Measurements from ENCODE around the gene RHOF. TPM values are rescaled to one million over a fixed set of nuclear protein-coding genes. Genes with fewer than 3 reads are reported as not detected.

Gene RHOF
- polyA plus RNA-seq, 1 of the 3 experiments (the other 2 are of a cell fraction): 5.0 TPM

DNA sequence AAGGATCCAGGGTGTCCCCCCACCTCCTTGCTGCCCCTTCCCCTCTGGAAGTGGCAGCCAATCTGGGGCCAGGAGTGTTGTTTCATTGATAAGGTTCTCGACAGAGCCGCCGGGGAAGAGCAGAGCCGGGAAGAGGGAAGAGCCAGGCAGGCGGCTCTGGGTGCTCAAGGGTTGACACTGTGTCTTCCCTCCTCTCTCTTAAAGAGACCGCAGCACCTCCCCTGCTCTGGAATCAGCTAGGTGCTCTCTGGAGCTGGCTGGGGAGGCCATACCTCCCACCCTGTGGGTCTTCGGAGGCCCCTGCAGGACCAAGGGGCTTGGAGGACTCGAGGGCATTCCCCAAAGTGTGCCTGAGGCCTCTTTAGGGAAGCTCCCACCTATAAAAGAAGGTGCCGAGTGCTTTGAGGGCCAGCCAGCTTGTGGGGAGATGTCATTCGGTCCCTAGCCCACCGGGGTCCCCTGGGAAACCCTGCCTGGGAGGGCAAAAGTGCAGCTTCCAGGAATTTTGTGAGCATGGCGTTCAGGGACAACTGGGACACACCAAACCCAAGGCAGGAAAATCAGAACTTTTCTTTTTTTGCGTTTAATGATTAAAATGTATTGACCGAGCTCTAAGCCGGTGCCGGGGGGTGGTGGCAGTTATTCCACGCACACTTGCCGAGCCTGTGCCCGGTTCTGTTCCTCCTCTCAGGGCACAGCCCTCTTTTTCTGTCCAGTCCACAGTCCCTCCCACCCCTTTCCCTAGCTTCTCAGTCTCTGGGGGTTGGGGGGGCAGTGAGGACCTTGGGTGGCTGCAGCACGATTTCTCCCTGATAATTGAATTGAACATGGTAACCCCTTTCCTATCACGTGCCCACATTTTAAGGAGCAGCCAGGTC, 13.3 kb upstream of the RHOF start:
- TF ChIP-seq, protein P1, sequence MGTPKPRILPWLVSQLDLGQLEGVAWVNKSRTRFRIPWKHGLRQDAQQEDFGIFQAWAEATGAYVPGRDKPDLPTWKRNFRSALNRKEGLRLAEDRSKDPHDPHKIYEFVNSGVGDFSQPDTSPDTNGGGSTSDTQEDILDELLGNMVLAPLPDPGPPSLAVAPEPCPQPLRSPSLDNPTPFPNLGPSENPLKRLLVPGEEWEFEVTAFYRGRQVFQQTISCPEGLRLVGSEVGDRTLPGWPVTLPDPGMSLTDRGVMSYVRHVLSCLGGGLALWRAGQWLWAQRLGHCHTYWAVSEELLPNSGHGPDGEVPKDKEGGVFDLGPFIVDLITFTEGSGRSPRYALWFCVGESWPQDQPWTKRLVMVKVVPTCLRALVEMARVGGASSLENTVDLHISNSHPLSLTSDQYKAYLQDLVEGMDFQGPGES (IDR thresholded peaks at IDR 0.05; ENCODE audit: low read depth, low read length): no peak
- no peak for TF ChIP-seq GABPA (IDR thresholded peaks at IDR 0.05; ENCODE audit: low read depth)
- no peak for TF ChIP-seq EZH2phosphoT487 (IDR thresholded peaks at IDR 0.05; ENCODE audit: borderline replicate concordance, low read depth)
- TF ChIP-seq, protein P2, sequence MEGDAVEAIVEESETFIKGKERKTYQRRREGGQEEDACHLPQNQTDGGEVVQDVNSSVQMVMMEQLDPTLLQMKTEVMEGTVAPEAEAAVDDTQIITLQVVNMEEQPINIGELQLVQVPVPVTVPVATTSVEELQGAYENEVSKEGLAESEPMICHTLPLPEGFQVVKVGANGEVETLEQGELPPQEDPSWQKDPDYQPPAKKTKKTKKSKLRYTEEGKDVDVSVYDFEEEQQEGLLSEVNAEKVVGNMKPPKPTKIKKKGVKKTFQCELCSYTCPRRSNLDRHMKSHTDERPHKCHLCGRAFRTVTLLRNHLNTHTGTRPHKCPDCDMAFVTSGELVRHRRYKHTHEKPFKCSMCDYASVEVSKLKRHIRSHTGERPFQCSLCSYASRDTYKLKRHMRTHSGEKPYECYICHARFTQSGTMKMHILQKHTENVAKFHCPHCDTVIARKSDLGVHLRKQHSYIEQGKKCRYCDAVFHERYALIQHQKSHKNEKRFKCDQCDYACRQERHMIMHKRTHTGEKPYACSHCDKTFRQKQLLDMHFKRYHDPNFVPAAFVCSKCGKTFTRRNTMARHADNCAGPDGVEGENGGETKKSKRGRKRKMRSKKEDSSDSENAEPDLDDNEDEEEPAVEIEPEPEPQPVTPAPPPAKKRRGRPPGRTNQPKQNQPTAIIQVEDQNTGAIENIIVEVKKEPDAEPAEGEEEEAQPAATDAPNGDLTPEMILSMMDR (IDR thresholded peaks at IDR 0.05): no peak
- TF ChIP-seq, protein P3, sequence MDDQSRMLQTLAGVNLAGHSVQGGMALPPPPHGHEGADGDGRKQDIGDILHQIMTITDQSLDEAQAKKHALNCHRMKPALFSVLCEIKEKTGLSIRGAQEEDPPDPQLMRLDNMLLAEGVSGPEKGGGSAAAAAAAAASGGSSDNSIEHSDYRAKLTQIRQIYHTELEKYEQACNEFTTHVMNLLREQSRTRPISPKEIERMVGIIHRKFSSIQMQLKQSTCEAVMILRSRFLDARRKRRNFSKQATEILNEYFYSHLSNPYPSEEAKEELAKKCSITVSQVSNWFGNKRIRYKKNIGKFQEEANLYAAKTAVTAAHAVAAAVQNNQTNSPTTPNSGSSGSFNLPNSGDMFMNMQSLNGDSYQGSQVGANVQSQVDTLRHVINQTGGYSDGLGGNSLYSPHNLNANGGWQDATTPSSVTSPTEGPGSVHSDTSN (IDR thresholded peaks at IDR 0.05): no peak
- no peak for TF ChIP-seq POLR2AphosphoS5 (IDR thresholded peaks at IDR 0.05; ENCODE audit: low read depth, low read length)
- TF ChIP-seq RFX5 (IDR thresholded peaks at IDR 0.05; ENCODE audit: low read length): no peak
- no peak for TF ChIP-seq MEF2A (IDR thresholded peaks at IDR 0.05; ENCODE audit: borderline replicate concordance, low read depth)
- TF ChIP-seq FOXM1 (IDR thresholded peaks at IDR 0.05; ENCODE audit: low read depth): no peak
- POLR2A ChIA-PET: interaction anchor here (1.0 to 4.0 kb wide), 2 partner anchors 8 to 12 kb away, joined by 4 to 22 read pairs; partner anchors contain the start of gene RHOF
- peak overlapping the region; percentile 73 to 91 for H3K4me3 ChIP-seq (ENCODE audit: low read depth in 2 of 2, low read length in 1 of 2)
- 65% methylated on average over 20 of the region's 21 CpGs for WGBS (ENCODE audit: low lambda C conversion rate)
- peaks cover 24 to 36% of the 10 kb centered on the region in 2 experiments for H3K36me3 ChIP-seq (replicated peaks in 1 of 2; ENCODE audit: control insufficient read depth in 1 of 2, insufficient read depth in 2 of 2, low read length in 1 of 2)
- DNase-seq: peak; percentile 55
- H3K9ac ChIP-seq: peak overlapping the region; percentile 93
- no peaks in the 10 kb centered on the region for H3K9me3 ChIP-seq
- CTCF ChIA-PET: interaction anchor here (0.6 to 18.3 kb wide), 7 partner anchors 8 to 316 kb away, joined by 3 to 675 read pairs (median 4); partner anchors contain the start of gene RHOF
- H3K79me2 ChIP-seq (ENCODE audit: insufficient read depth): peaks cover 83% of the 10 kb centered on the region
- H3K27me3 ChIP-seq (ENCODE audit: insufficient read depth): no peaks in the 10 kb centered on the region
- peaks cover 25% of the 10 kb centered on the region for H4K20me1 ChIP-seq (ENCODE audit: insufficient read depth)
- peaks cover 20 to 24% of the 10 kb centered on the region in 2 experiments; a peak in 2 of 4 replicates for H3K4me1 ChIP-seq (ENCODE audit: control insufficient read depth in 1 of 2, insufficient read depth in 2 of 2, low read depth in 1 of 2, low read length in 1 of 2)
- peak overlapping the region; percentile 89 for H3K4me2 ChIP-seq
- no peak overlapping the region for H3K27ac ChIP-seq (ENCODE audit: low read depth in 2 of 2, low read length in 1 of 2)
- H3F3A ChIP-seq (replicated peaks; ENCODE audit: insufficient read depth): peaks cover 27% of the 10 kb centered on the region
- H3K9me2 ChIP-seq: no peaks in the 10 kb centered on the region
- no peak overlapping the region for H2AFZ ChIP-seq (ENCODE audit: low read depth)

DNA sequence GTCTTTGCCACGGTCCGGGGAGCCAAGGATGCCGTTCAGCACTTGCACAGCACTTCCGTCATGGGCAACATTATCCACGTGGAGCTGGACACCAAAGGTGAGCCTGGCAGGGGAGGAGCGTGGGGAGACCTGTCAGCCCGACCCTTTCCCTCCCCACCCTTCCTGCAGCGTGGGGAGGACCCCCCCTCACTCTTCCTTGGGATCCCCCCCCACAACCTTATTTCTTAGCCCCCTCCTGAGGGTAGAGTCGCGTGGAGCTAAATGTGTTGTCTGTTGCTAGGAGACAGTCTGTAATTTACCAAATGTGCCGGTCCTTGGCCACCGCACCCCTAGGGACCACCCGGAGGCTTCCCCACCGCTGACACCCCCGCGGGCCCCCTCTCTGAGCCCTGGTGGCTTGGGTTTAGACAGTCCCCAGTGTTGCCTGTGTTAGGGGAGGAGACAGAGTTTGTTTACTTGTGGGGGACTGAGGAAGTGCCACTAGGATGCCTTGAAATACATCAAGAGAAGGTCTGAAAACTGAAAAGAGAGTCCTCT, 12.6 kb upstream of the RHOF start:
- no peak overlapping the region for H2AFZ ChIP-seq (ENCODE audit: low read depth)
- peak overlapping the region; percentile 93 for H3K9ac ChIP-seq
- peaks cover 18% of the 10 kb centered on the region for H4K20me1 ChIP-seq (ENCODE audit: insufficient read depth)
- H3K79me2 ChIP-seq (ENCODE audit: insufficient read depth): peaks cover 83% of the 10 kb centered on the region
- peaks cover 13 to 17% of the 10 kb centered on the region in 2 experiments; a peak in 2 of 4 replicates for H3K4me1 ChIP-seq (ENCODE audit: control insufficient read depth in 1 of 2, insufficient read depth in 2 of 2, low read depth in 1 of 2, low read length in 1 of 2)
- DNase-seq: no peak
- peaks cover 26% of the 10 kb centered on the region for H3F3A ChIP-seq (replicated peaks; ENCODE audit: insufficient read depth)
- no peak for TF ChIP-seq NFIC (IDR thresholded peaks at IDR 0.05; ENCODE audit: borderline replicate concordance)
- TF ChIP-seq MXI1 (IDR thresholded peaks at IDR 0.05; ENCODE audit: low read depth, low read length): peak; percentile 88
- no peak for TF ChIP-seq EZH2phosphoT487 (IDR thresholded peaks at IDR 0.05; ENCODE audit: borderline replicate concordance, low read depth)
- ChIA-PET POLR2A (interaction anchor here (1.0 to 4.0 kb wide), 2 partner anchors 8 to 11 kb away, joined by 4 to 22 read pairs; partner anchors contain the start of gene RHOF), CTCF (interaction anchor here (1.0 to 18.3 kb wide), 5 partner anchors 9 to 317 kb away, joined by 3 to 675 read pairs (median 4); partner anchors contain the start of gene RHOF)
- H3K36me3 ChIP-seq (replicated peaks in 1 of 2; ENCODE audit: control insufficient read depth in 1 of 2, insufficient read depth in 2 of 2, low read length in 1 of 2): peaks cover 23 to 35% of the 10 kb centered on the region in 2 experiments
- no peaks in the 10 kb centered on the region for H3K9me3 ChIP-seq
- H3K4me3 ChIP-seq (ENCODE audit: low read depth in 2 of 2, low read length in 1 of 2): peak overlapping the region; percentile 73 to 91
- peak overlapping the region; percentile 89 for H3K4me2 ChIP-seq
- H3K27ac ChIP-seq (ENCODE audit: low read depth in 2 of 2, low read length in 1 of 2): peak overlapping the region in 1 of 2 experiments; percentile 22; a peak in 1 of 4 replicates
- 30% methylated on average over 16 of the region's 16 CpGs for WGBS (ENCODE audit: low lambda C conversion rate)
- no peaks in the 10 kb centered on the region for H3K9me2 ChIP-seq
- no peaks in the 10 kb centered on the region for H3K27me3 ChIP-seq (ENCODE audit: insufficient read depth)

Data from SK-N-SH (cell line).